Measurements from ENCODE around the gene ITGB7.

ITGB7 gene

DNA sequence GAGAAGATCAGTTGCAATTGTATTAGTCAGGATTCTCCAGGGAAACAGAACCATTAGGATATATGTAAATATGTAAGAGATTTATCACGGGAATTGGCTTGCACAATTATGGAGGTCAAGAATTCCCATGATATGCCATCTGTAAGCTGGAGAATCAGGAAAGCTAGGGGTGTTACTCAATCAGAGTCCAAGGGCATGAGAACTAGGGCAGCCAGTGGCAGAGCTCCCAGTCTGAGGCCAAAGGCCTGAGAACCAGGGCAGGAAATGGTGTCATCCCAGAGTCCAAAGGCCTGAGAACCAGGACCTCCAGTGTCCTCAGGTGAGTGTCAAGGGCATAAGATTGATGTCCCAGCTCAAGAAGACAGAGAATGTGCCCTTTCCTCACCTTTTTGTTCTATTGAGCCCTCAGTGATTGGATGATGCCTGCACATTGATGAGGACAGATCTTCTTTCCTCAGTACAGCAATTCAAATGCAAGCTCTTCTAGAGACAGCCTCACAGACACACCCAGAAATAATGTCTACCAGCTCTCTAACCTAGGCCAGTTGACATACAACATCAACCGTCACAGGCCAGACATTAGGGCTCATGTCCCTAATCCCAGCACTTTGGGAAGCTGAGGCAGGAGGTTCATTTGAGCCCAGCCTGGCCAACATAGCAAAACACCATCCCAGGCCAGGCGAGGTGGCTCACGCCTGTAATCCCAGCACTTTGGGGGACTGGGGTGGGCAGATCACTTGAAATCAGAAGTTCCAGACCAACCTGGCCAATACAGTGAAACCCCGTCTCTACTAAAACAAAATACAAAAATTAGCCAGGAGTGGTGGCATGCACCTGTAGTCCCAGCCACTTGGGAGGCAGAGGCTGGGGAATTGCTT, 61.4 kb downstream of the ITGB7 start:
- DNase-seq (ENCODE audit: low read depth in 2 of 2): peak in 1 of 2 experiments; percentile 9

DNA sequence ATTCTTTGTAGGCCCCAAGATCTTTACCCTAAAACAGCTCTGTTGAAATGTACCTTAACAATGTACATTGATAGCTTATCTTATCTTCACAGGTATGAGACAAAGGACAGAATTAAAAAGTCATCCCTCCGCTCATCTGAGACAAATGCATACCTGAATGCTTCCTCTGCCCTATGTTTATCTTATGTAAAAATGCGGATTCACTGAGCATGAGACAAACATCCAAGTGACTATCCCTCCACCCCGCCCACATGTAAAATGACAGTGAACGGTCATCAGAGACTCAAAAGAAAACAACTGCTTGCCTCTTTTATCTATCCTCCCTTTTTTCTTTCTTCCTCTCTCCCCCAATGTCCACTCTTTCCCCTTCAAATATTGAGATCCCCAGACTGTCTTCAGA, 63.7 kb downstream of the ITGB7 start:
- no peak for DNase-seq (ENCODE audit: low read depth in 2 of 2)

Measured in fibroblast of skin of left quadriceps (primary cell).